H1 (cell line): ENCODE data around the gene BRCA1. TPM values are rescaled to one million over a fixed set of nuclear protein-coding genes. Genes with fewer than 3 reads are reported as not detected.
A peak's percentile ranks its signal among the peaks of the same experiment; 100 is the strongest.

Experiments used
- CBX5 ChIP-seq: fragments of 300-800, 300-1000 bp; sonication (generic); IDR thresholded peaks from 2 replicates; pipeline ENCODE4 v1.7.1; 2016; ENCODE audit warnings: antibody characterized with exemption, low read length, low read depth
- CBX8 ChIP-seq: fragments of 300-800, 300-1000 bp; sonication (generic); IDR thresholded peaks from 2 replicates; pipeline ENCODE4 v1.7.1; 2016; ENCODE audit warnings: low read depth, low read length, borderline replicate concordance
- MAFK ChIP-seq: IDR thresholded peaks from 2 replicates; pipeline ENCODE4 v1.6.1; 2012; ENCODE audit warnings: low read depth, mild to moderate bottlenecking, improper control_type of control experiment, low read length
- NRF1 ChIP-seq: IDR thresholded peaks from 2 replicates; pipeline ENCODE4 v1.6.1; 2011; ENCODE audit warnings: mild to moderate bottlenecking, low read depth, low read length, improper control_type of control experiment
- POU5F1 ChIP-seq: IDR thresholded peaks from 2 replicates; pipeline ENCODE4 v1.6.1; 2011; ENCODE audit warnings: low read depth, mild to moderate bottlenecking, low read length, moderate library complexity
- RAD21 ChIP-seq, 2 experiments: IDR thresholded peaks in 1 of 2; conservative IDR thresholded peaks in 1 of 2; 2 replicates each; pipeline ENCODE4 v1.6.1; 2011; ENCODE audit warnings: low read depth in 2 of 2, low read length in 2 of 2, improper control_type of control experiment in 1 of 2, inconsistent platforms in 1 of 2, mild to moderate bottlenecking in 1 of 2, moderate library complexity in 1 of 2
- RFX5 ChIP-seq: IDR thresholded peaks from 2 replicates; pipeline ENCODE4 v1.6.1; 2011; ENCODE audit warnings: low read depth, low read length, improper control_type of control experiment, borderline replicate concordance
- RNF2 ChIP-seq: fragments of 200-900, 300-1000 bp; sonication (generic); IDR thresholded peaks from 2 replicates; pipeline ENCODE4 v1.7.1; 2016; ENCODE audit warnings: borderline replicate concordance, low read depth, mild to moderate bottlenecking, antibody characterized with exemption, low read length; ENCODE audit not compliant: poor library complexity, severe bottlenecking; ENCODE audit errors: missing control alignments
- SIN3A ChIP-seq, 2 experiments: IDR thresholded peaks in 1 of 2; conservative IDR thresholded peaks in 1 of 2; 2 replicates each; pipeline ENCODE4 v1.6.1; 2011 to 2012; ENCODE audit warnings: low read length in 2 of 2, improper control_type of control experiment in 1 of 2, low read depth in 1 of 2, mild to moderate bottlenecking in 1 of 2
- SP4 ChIP-seq: IDR thresholded peaks from 2 replicates; pipeline ENCODE4 v1.6.1; 2012; ENCODE audit warnings: low read length, inconsistent platforms
- SUZ12 ChIP-seq: fragments of 200-600 bp; sonication (generic); IDR thresholded peaks from 2 replicates; pipeline ENCODE4 v1.6.1; 2012; ENCODE audit warnings: mild to moderate bottlenecking, inconsistent platforms, low read length, moderate library complexity, mixed read lengths
- TCF12 ChIP-seq: IDR thresholded peaks from 2 replicates; pipeline ENCODE4 v1.6.1; 2011; ENCODE audit warnings: low read depth, mild to moderate bottlenecking, low read length
- polyA plus RNA-seq, 7 experiments: library from polyadenylated mRNA; depleted of rRNA in 3 of 7; stranded (reverse) in 5 of 7; unstranded in 2 of 7; fragments of >200 nt in 5 of 7; fragments of 200-250 nt in 2 of 7; gene quantifications; 1 replicate in 5 of 7; 2 replicates in 1 of 7; 4 replicates in 1 of 7; pipeline versions ENCODE4 v1.2.1 to v1.2.3, GENCODE V29; 2011 to 2013; ENCODE audit warnings: missing spikeins in 2 of 7, mixed read lengths in 2 of 7
- total RNA-seq: library from RNA; stranded (reverse); fragmentation: NEBNext Ultra II Directional; extraction: Animal tissue kit (Norgen Biotek cat#: 25700); gene quantifications from 2 replicates; pipeline ENCODE4 v1.2.1, GENCODE V29; 2021
- TF ChIP-seq, protein P1 (sequence below): IDR thresholded peaks from 2 replicates; pipeline ENCODE4 v1.6.1; 2011; ENCODE audit warnings: low read depth, mild to moderate bottlenecking, low read length; ENCODE audit not compliant: insufficient read depth
- TF ChIP-seq, protein P2 (sequence below): IDR thresholded peaks from 2 replicates; pipeline ENCODE4 v1.6.1; 2012; ENCODE audit warnings: inconsistent platforms

BRCA1 gene
- total and polyA plus RNA-seq, 2 of the 8 experiments (the other 6 are each of a cell fraction or from before 2014, with no cell fraction given): 30.7 to 39.2 TPM

DNA sequence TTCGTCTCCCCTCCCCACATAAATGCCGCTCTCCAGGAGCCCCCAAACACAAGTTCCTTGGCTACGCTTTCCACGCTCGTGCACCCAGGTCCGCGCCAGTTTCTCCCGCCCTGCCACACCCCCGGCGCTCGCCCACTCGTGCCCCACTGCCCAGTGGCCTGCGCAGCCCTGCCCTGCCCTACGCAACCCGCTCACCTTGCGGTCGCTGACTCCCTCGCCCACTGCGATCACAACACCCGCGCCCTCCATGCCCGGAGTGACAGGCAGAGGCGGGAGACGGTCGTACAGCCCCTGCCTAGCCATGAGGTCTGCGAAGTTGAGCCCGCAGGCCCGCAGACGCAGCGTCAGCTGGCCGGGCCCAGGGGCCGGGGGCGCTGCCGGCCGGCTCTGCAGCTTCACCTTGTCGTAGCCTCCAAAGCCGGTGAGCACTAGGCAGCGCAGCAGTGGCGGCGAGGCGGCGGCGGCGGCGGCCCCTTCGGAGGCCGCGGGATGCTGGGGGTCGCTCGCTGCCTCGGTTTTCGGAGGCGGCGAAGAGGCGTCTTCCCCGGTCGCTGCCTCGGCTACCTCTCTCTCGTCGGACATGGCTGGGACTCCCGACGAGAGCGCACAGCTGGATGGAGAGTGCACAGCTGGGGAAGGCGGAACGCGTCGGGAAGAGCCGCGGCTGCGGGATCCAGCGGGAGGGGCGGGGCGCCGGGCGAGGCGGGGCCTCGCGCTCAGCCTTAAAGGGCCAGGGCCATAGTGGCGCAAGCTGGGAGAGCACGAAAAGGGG, 103.2 kb downstream of the BRCA1 start, which contains the start of gene VAT1 (continued):
- no peak for TF ChIP-seq POU5F1
- TF ChIP-seq, protein P1, sequence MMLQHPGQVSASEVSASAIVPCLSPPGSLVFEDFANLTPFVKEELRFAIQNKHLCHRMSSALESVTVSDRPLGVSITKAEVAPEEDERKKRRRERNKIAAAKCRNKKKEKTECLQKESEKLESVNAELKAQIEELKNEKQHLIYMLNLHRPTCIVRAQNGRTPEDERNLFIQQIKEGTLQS: no peak
- TF ChIP-seq SIN3A (conservative IDR thresholded peaks at IDR 0.05 in 1 of 2, IDR thresholded peaks at IDR 0.05 in 1 of 2; ENCODE audit: low read depth in 1 of 2, low read length in 2 of 2): peak; percentile 80 to 94; a peak in 3 of 4 replicates
- TF ChIP-seq RFX5: no peak
- no peak for TF ChIP-seq SUZ12
- no peak for TF ChIP-seq NRF1
- TF ChIP-seq CBX5: no peak
- no peak for TF ChIP-seq TCF12
- no peak for TF ChIP-seq SP4
- TF ChIP-seq RAD21 (IDR thresholded peaks at IDR 0.05 in 1 of 2, conservative IDR thresholded peaks at IDR 0.05 in 1 of 2; ENCODE audit: low read depth in 2 of 2, low read length in 2 of 2): no peak; a peak in 1 of 4 replicates
- TF ChIP-seq MAFK: no peak
- TF ChIP-seq RNF2: no peak
- no peak for TF ChIP-seq CBX8
- TF ChIP-seq, protein P2, sequence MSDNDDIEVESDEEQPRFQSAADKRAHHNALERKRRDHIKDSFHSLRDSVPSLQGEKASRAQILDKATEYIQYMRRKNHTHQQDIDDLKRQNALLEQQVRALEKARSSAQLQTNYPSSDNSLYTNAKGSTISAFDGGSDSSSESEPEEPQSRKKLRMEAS: peak; percentile 50
- TF ChIP-seq, all 59 proteins: peak for 14
